ENCODE data around the gene STAT5B.
"Not testable (repeated sequence)": the region's sequence is repeated elsewhere in the genome, so short reads cannot be mapped to it uniquely, and the experiment has no call there.

Gene STAT5B

GRCh38 chr17:42192189-42193126 lies 83.7 kb downstream of the STAT5B start:
- DNase-seq, result no peak

- DNase-seq, result no peak
Observed at GRCh38 chr17:42191275-42191608, 84.9 kb downstream of the STAT5B start.

GRCh38 chr17:42190491-42191274 lies 85.5 kb downstream of the STAT5B start:
- no peak for DNase-seq

- no peak for DNase-seq
Observed at GRCh38 chr17:42189651-42189965, 86.6 kb downstream of the STAT5B start.

GRCh38 chr17:42188749-42189650 lies 87.2 kb downstream of the STAT5B start:
- DNase-seq, result no peak

GRCh38 chr17:42187833-42188232 lies 88.4 kb downstream of the STAT5B start:
- no peak for DNase-seq

GRCh38 chr17:42186191-42186590 lies 90.0 kb downstream of the STAT5B start:
- DNase-seq, result not testable (repeated sequence)

- DNase-seq, result no peak
Observed at GRCh38 chr17:42185621-42185930, 90.6 kb downstream of the STAT5B start.

- DNase-seq, result no peak
Observed at GRCh38 chr17:42184713-42185620, 91.2 kb downstream of the STAT5B start, which contains the start of gene HCRT. Gene HCRT (minus strand): TSS chr17:42185452. CDS start chr17:42185365, 87 bp downstream.

- no peak for DNase-seq
Observed at GRCh38 chr17:42183741-42184711, 92.2 kb downstream of the STAT5B start.

- DNase-seq, result no peak
Observed at GRCh38 chr17:42182927-42183734, 93.1 kb downstream of the STAT5B start.

GRCh38 chr17:42181851-42182207 lies 94.4 kb downstream of the STAT5B start:
- DNase-seq, result no peak

GRCh38 chr17:42180922-42181850 lies 95.0 kb downstream of the STAT5B start, which contains the start of gene KCNH4:
Gene KCNH4 (minus strand): TSS chr17:42181142. CDS start chr17:42180945, 197 bp downstream.
- DNase-seq, result no peak

GRCh38 chr17:42180411-42180921 lies 95.7 kb downstream of the STAT5B start:
- no peak for DNase-seq

- no peak for DNase-seq
Observed at GRCh38 chr17:42179911-42180410, 96.2 kb downstream of the STAT5B start.

GRCh38 chr17:42179335-42179734 lies 96.9 kb downstream of the STAT5B start:
- DNase-seq, result no peak

GRCh38 chr17:42178817-42179216 lies 97.4 kb downstream of the STAT5B start:
- DNase-seq, result no peak

- DNase-seq, result no peak
Observed at GRCh38 chr17:42177684-42178083, 98.5 kb downstream of the STAT5B start.

All from T1000 (cell line).